GM12864 (cell line): ENCODE measurements around the gene ITGB4.

Experiments
- DNase-seq: peaks from one replicate; pipeline ENCODE4 v3.0.0-alpha.2; 2011; ENCODE audit warnings: low read depth
- H3K4me3 ChIP-seq: 2 replicates; pipeline ENCODE4 v1.5.1; 2011; ENCODE audit warnings: mild to moderate bottlenecking, low read depth, low read length, control low read depth
- CTCF ChIP-seq: IDR thresholded peaks from 2 replicates; pipeline ENCODE4 v1.5.1; 2011; ENCODE audit warnings: low read depth, mild to moderate bottlenecking, moderate library complexity, low read length, control low read depth, inconsistent platforms; ENCODE audit errors: missing control alignments

The ITGB4 gene

GRCh38 chr17:75706042-75706728 is 15.1 kb upstream of the ITGB4 start:
- no peak overlapping the region for H3K4me3 ChIP-seq
- no peak for DNase-seq
- no peak for TF ChIP-seq CTCF

GRCh38 chr17:75707079-75707571 is 14.1 kb upstream of the ITGB4 start:
- no peak overlapping the region for H3K4me3 ChIP-seq
- TF ChIP-seq CTCF: no peak
- DNase-seq: no peak

GRCh38 chr17:75712446-75712845 is 8.8 kb upstream of the ITGB4 start:
- no peak for DNase-seq
- no peak overlapping the region for H3K4me3 ChIP-seq
- TF ChIP-seq CTCF: no peak

- TF ChIP-seq CTCF: no peak
- no peak overlapping the region for H3K4me3 ChIP-seq
- DNase-seq: no peak
Observed at GRCh38 chr17:75719732-75720131, 1.5 kb upstream of the ITGB4 start.

- TF ChIP-seq CTCF: no peak
- no peak overlapping the region for H3K4me3 ChIP-seq
- no peak for DNase-seq
Observed at GRCh38 chr17:75721463-75722011, 278 bp downstream of the ITGB4 start.

- DNase-seq: no peak
- no peak overlapping the region for H3K4me3 ChIP-seq
- TF ChIP-seq CTCF: no peak
Observed at GRCh38 chr17:75722076-75722475, 817 bp downstream of the ITGB4 start.

- no peak for DNase-seq
- TF ChIP-seq CTCF: no peak
- H3K4me3 ChIP-seq: no peak overlapping the region
Observed at GRCh38 chr17:75722542-75723095, 1.4 kb downstream of the ITGB4 start.
